IMR-90 (cell line): ENCODE data around the gene KCTD8.

Experiments used
- CTCF ChIP-seq: conservative IDR thresholded peaks from 2 replicates; pipeline ENCODE4 v1.5.1; 2012; ENCODE audit warnings: mild to moderate bottlenecking, low read depth, low read length, improper control_type of control experiment
- FOS ChIP-seq: fragments of 150-350 bp; IDR thresholded peaks from 2 replicates; pipeline ENCODE4 v1.6.1; 2016; ENCODE audit warnings: low read depth, low read length
- POLR2A ChIP-seq: IDR thresholded peaks from 2 replicates; pipeline ENCODE4 v1.6.1; 2012; ENCODE audit warnings: mild to moderate bottlenecking, low read depth, low read length

DNA sequence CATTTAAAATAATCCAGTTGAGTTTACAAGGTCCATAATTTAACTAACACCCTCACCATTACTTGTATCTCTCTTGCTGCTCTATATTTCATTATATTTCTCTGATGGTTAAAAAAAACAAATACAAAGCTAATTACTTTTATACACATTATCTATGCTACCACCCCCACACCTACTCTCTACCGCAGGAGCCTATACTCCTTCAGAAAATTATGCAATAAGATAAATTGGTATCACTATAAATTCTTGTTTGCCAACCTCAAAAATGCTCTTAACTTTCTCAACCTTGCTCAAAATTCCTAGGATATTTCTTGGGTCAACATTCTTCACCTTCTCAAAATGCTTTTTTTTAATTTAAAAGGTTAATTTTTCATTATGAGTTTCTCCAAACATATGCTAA is 282.7 kb downstream of the KCTD8 start:
- TF ChIP-seq FOS = no peak
- no peak for TF ChIP-seq CTCF
- no peak for TF ChIP-seq POLR2A
